ENCODE results near the gene GTPBP4. TPM values are rescaled to one million over a fixed set of nuclear protein-coding genes. Genes with fewer than 3 reads are reported as not detected.
A peak's percentile ranks its signal among the peaks of the same experiment; 100 is the strongest.

The GTPBP4 gene
- total and polyA plus RNA-seq, 2 of the 13 experiments (the other 11 are each of a cell fraction or from before 2014, with no cell fraction given): 24.1 to 85.5 TPM

- TF ChIP-seq AHDC1 (CRISPR knock-in tag; IDR thresholded peaks at IDR 0.05; ENCODE audit: borderline replicate concordance): no peak
- no peak for TF ChIP-seq ZFP91 (CRISPR knock-in tag; IDR thresholded peaks at IDR 0.05; ENCODE audit: borderline replicate concordance)
- TF ChIP-seq ZNF761 (CRISPR knock-in tag; conservative IDR thresholded peaks at IDR 0.05): no peak
- no peak for TF ChIP-seq E2F2 (CRISPR knock-in tag; IDR thresholded peaks at IDR 0.05; ENCODE audit: borderline replicate concordance)
- no peak for TF ChIP-seq SP4 (CRISPR knock-in tag; IDR thresholded peaks at IDR 0.05)
- no peak for TF ChIP-seq ZNF782 (CRISPR knock-in tag; IDR thresholded peaks at IDR 0.05; ENCODE audit: borderline replicate concordance)
- no peak for TF ChIP-seq MED13 (CRISPR knock-in tag; IDR thresholded peaks at IDR 0.05)
- TF ChIP-seq IKZF4 (CRISPR knock-in tag; IDR thresholded peaks at IDR 0.05; ENCODE audit: borderline replicate concordance, low read depth, not compliant biosample characterization): no peak
- TF ChIP-seq ZBTB4 (CRISPR knock-in tag; IDR thresholded peaks at IDR 0.05; ENCODE audit: borderline replicate concordance): no peak
- TF ChIP-seq ATF7-NPFF (CRISPR knock-in tag; IDR thresholded peaks at IDR 0.05; ENCODE audit: low read depth): no peak
- no peak for TF ChIP-seq PBX3 (CRISPR knock-in tag; IDR thresholded peaks at IDR 0.05; ENCODE audit: borderline replicate concordance)
- 0 out of 2 replicates have a peak, but pooled peaks have one; percentile 25 for TF ChIP-seq SAP130 (CRISPR knock-in tag; IDR thresholded peaks at IDR 0.05; ENCODE audit: low read depth)
Observed at GRCh38 chr10:1047937-1048336, 59.7 kb downstream of the GTPBP4 start (continued).

Data from HepG2 (cell line).